K562 (cell line): ENCODE measurements around the gene CPSF4L. TPM values are rescaled to one million over a fixed set of nuclear protein-coding genes. Genes with fewer than 3 reads are reported as not detected.

Experiments
- ASH1L ChIP-seq: fragments of 450-650 bp; IDR thresholded peaks from 2 replicates; pipeline ENCODE4 v1.6.1; 2018; ENCODE audit warnings: borderline replicate concordance, mild to moderate bottlenecking, low read depth; ENCODE audit not compliant: partially characterized antibody
- ATF4 ChIP-seq: fragments of 450-650 bp; formaldehyde crosslinking; IDR thresholded peaks from 2 replicates; pipeline ENCODE4 v1.4.0; 2022; ENCODE audit warnings: mild to moderate bottlenecking, moderate library complexity
- BCL6 ChIP-seq: fragments of 250-450 bp; sonication (Bioruptor Pico); IDR thresholded peaks from 2 replicates; pipeline ENCODE4 v1.4.0; 2020
- BRCA1 ChIP-seq, 2 experiments: fragments of 450-650 bp in 1 of 2; sonication (generic) in 1 of 2; formaldehyde crosslinking in 1 of 2; IDR thresholded peaks; 2 replicates each; pipeline versions ENCODE4 v1.5.0 to v1.6.1; 2017 to 2020; ENCODE audit warnings: mild to moderate bottlenecking in 1 of 2, missing genetic modification reagents in 1 of 2
- ETV1 ChIP-seq: fragments of 450-650 bp; conservative IDR thresholded peaks from 2 replicates; pipeline ENCODE4 v1.6.1; 2016; ENCODE audit warnings: missing genetic modification characterization, control low read depth, low read depth, missing compliant biosample characterization
- FOSL1 ChIP-seq: fragments of 200-800 bp; sonication (Bioruptor generic); conservative IDR thresholded peaks from 2 replicates; pipeline ENCODE4 v1.6.1; 2016; ENCODE audit warnings: missing genetic modification characterization, missing compliant biosample characterization
- FOXA1 ChIP-seq: fragments of 450-650 bp; IDR thresholded peaks from 2 replicates; pipeline ENCODE4 v1.6.1; 2016; ENCODE audit warnings: mild to moderate bottlenecking, borderline replicate concordance
- GATAD2B ChIP-seq: fragments of 450-650 bp; IDR thresholded peaks from 2 replicates; pipeline ENCODE4 v1.6.1; 2017; ENCODE audit warnings: mild to moderate bottlenecking, borderline replicate concordance
- HDAC1 ChIP-seq, 2 experiments: fragments of 450-650 bp; IDR thresholded peaks; 2 replicates each; pipeline ENCODE4 v1.6.1; 2016 to 2017; ENCODE audit warnings: inconsistent platforms in 1 of 2, mild to moderate bottlenecking in 1 of 2, moderate library complexity in 1 of 2
- MLLT1 ChIP-seq, 2 experiments: fragments of 450-650 bp; IDR thresholded peaks; 2 replicates each; pipeline ENCODE4 v1.6.1; 2016
- NCOA1 ChIP-seq: fragments of 450-650 bp; IDR thresholded peaks from 2 replicates; pipeline ENCODE4 v1.6.1; 2016; ENCODE audit warnings: low read depth
- NFIX ChIP-seq: fragments of 250-450 bp; sonication (Bioruptor Pico); IDR thresholded peaks from 2 replicates; pipeline ENCODE4 v1.4.0; 2020; ENCODE audit warnings: low read depth, mild to moderate bottlenecking, moderate library complexity
- RFX1 ChIP-seq: fragments of 450-650 bp; IDR thresholded peaks from 2 replicates; pipeline ENCODE4 v1.6.1; 2016; ENCODE audit warnings: mild to moderate bottlenecking, moderate library complexity
- ZNF217 ChIP-seq: sonication (generic); formaldehyde crosslinking; IDR thresholded peaks from 2 replicates; pipeline ENCODE4 v1.8.0; 2022; ENCODE audit warnings: mild to moderate bottlenecking, missing genetic modification reagents
- ZNF436 ChIP-seq: fragments of 250-450, 450-650 bp; sonication (Bioruptor Pico); formaldehyde crosslinking; IDR thresholded peaks from 2 replicates; pipeline ENCODE4 v1.7.0; 2020; ENCODE audit warnings: mild to moderate bottlenecking
- ZNF586 ChIP-seq: fragments of 450-650 bp; formaldehyde crosslinking; conservative IDR thresholded peaks from 2 replicates; pipeline ENCODE4 v1.4.0; 2020; ENCODE audit warnings: mild to moderate bottlenecking, moderate library complexity
- ZNF592 ChIP-seq: fragments of 450-650 bp; IDR thresholded peaks from 2 replicates; pipeline ENCODE4 v1.6.1; 2017; ENCODE audit warnings: antibody characterized with exemption, mild to moderate bottlenecking
- ZNF75A ChIP-seq: fragments of 450-650 bp; formaldehyde crosslinking; IDR thresholded peaks from 2 replicates; pipeline ENCODE4 v1.4.0; 2020; ENCODE audit warnings: mild to moderate bottlenecking
- ZNF785 ChIP-seq: fragments of 250-450 bp; sonication (Bioruptor Pico); IDR thresholded peaks from 2 replicates; pipeline ENCODE4 v1.4.0; 2020; ENCODE audit warnings: mild to moderate bottlenecking
- polyA plus RNA-seq, 8 experiments: library from polyadenylated mRNA; depleted of rRNA in 4 of 8; stranded (reverse) in 5 of 8; unstranded in 3 of 8; fragments of >200 nt; fragmentation: Nextera tagmentation in 2 of 8; fragmentation: Illumina TruSeq in 1 of 8; extraction: Ambion mirVana in 2 of 8; extraction: Trizol in 1 of 8; gene quantifications; 2 replicates each; pipeline versions ENCODE4 v1.2.1 to v1.2.3, GENCODE V29; 2011 to 2014; ENCODE audit warnings: inconsistent platforms in 1 of 8, missing spikeins in 1 of 8
- total RNA-seq, 7 experiments: library from RNA; depleted of rRNA in 6 of 7; stranded (reverse); fragments of >200 nt in 6 of 7; fragmentation: Illumina TruSeq in 2 of 7; extraction: Trizol in 2 of 7; gene quantifications; 2 replicates each; pipeline versions ENCODE4 v1.2.1 to v1.2.3, GENCODE V29; 2011 to 2021; ENCODE audit warnings: low replicate concordance in 1 of 7

The CPSF4L gene
- total and polyA plus RNA-seq, 9 of the 15 experiments (the other 6 are each of a cell fraction or from before 2014, with no cell fraction given) = not detected

GRCh38 chr17:73292031-73292531, 30.4 kb upstream of the CPSF4L start (continued):
- no peak for TF ChIP-seq ASH1L
- TF ChIP-seq ZNF785 (CRISPR knock-in tag) = no peak
- no peak for TF ChIP-seq MLLT1 (IDR thresholded peaks at IDR 0.05)
- TF ChIP-seq ZNF217 (CRISPR knock-in tag) = no peak
- no peak for TF ChIP-seq ZNF586
- no peak for TF ChIP-seq FOXA1
- no peak for TF ChIP-seq NCOA1
- no peak for TF ChIP-seq RFX1
- peak; percentile 0; the same call in 1 of the 2 replicates for TF ChIP-seq FOSL1
- no peak for TF ChIP-seq ZNF436 (CRISPR knock-in tag)
- no peak for TF ChIP-seq ZNF75A (CRISPR knock-in tag)
- no peak for TF ChIP-seq HDAC1 (IDR thresholded peaks at IDR 0.05)
- no peak for TF ChIP-seq GATAD2B
- TF ChIP-seq ZNF592 = 0 out of 2 replicates have a peak, but pooled peaks have one; percentile 33
- no peak for TF ChIP-seq BCL6 (CRISPR knock-in tag)
- TF ChIP-seq ETV1 (tag) = no peak
- no peak for TF ChIP-seq BRCA1 (IDR thresholded peaks at IDR 0.05)
- no peak for TF ChIP-seq BRCA1 (CRISPR knock-in tag; IDR thresholded peaks at IDR 0.05)
- no peak for TF ChIP-seq NFIX (CRISPR knock-in tag)
- no peak for TF ChIP-seq ATF4 (CRISPR knock-in tag)
